GM23248 (cell line): ENCODE measurements around the gene PTPRD.

Experiments
- EZH2 ChIP-seq: fragments of 200-600 bp; sonication (generic); IDR thresholded peaks from 2 replicates; pipeline ENCODE4 v1.6.1; 2018; ENCODE audit warnings: antibody characterized with exemption, mild to moderate bottlenecking; ENCODE audit not compliant: insufficient read depth, poor library complexity, severe bottlenecking
- EZH2phosphoT487 ChIP-seq: fragments of 200-600 bp; sonication (generic); IDR thresholded peaks from 2 replicates; pipeline ENCODE4 v1.6.1; 2018; ENCODE audit warnings: antibody characterized with exemption, moderate library complexity, mild to moderate bottlenecking, low read depth; ENCODE audit not compliant: insufficient read depth

DNA sequence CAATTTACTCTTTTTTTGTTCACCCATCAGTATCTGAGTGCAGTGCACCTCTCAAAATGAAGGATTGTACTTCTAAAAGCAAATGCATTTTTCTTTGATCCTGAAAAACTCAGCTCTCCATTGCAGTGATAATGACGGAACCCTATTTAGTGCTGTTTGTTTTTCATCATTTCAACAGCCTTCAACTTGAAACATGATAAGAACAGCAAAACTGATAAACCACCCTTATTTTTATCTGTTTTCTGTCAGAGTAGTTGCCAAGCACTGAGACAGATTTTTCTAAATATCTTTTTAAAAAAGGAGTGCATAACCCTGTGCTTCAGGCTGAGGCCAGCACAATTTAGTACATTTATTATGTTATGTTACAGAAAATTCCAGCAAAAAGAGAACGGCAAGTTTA, 2263.4 kb downstream of the PTPRD start:
- TF ChIP-seq EZH2: no peak
- no peak for TF ChIP-seq EZH2phosphoT487
